WI38 (cell line): ENCODE results near the gene CAB39.
A peak's percentile ranks its signal among the peaks of the same experiment; 100 is the strongest.

Source experiments
- H3K4me3 ChIP-seq: 2 replicates; pipeline ENCODE4 v1.5.1; 2011; ENCODE audit warnings: low read depth, mild to moderate bottlenecking, control low read depth, low read length
- TF ChIP-seq, protein P1 (sequence below): IDR thresholded peaks from 2 replicates; pipeline ENCODE4 v1.5.1; 2012; ENCODE audit warnings: low read depth, mild to moderate bottlenecking, control low read depth, low read length

CAB39 gene

DNA sequence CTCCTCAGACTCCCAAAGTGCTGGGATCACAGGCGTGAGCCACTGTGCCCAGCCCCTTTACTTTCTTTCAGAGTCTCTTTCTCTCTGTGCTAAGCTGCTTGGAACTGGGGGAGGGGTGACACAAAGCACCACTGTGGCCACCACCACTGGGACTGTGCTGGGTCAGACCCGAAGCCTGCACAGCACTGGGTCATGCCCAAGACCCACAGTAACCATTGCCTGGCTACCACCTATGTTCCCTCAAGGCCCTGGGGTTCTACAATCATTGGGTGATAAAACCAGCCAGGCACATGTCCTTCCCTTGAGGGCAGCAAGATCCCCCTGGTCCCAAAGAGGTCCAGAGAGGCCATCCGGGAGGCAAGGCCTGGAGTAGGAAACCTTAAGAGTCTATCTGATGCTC lies 9.1 kb upstream of the CAB39 start:
- H3K4me3 ChIP-seq = no peak overlapping the region
- TF ChIP-seq, protein P1, sequence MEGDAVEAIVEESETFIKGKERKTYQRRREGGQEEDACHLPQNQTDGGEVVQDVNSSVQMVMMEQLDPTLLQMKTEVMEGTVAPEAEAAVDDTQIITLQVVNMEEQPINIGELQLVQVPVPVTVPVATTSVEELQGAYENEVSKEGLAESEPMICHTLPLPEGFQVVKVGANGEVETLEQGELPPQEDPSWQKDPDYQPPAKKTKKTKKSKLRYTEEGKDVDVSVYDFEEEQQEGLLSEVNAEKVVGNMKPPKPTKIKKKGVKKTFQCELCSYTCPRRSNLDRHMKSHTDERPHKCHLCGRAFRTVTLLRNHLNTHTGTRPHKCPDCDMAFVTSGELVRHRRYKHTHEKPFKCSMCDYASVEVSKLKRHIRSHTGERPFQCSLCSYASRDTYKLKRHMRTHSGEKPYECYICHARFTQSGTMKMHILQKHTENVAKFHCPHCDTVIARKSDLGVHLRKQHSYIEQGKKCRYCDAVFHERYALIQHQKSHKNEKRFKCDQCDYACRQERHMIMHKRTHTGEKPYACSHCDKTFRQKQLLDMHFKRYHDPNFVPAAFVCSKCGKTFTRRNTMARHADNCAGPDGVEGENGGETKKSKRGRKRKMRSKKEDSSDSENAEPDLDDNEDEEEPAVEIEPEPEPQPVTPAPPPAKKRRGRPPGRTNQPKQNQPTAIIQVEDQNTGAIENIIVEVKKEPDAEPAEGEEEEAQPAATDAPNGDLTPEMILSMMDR = no peak

DNA sequence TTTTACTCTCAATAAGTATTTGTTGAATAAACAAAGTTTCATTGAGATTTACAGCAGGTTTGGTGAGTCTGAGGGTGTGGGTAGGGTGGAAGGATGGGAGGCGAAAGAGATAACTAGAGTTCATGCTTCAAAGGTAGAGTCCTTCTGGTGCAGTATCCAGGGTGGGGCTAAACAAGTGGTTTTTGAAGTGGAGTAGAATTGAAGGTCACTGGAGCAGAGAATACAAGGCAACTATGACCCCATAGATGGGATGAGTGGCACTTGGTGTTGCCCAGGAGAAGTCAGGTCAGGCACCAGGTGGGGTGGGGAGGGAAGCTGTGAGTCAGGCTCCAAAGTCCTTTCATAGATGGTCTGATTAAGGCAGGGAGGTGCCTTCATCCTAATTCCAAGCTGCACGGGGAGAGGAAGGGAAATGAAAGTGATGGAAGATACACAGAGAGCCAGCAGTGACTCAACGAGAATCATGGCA lies 6.6 kb upstream of the CAB39 start:
- H3K4me3 ChIP-seq = no peak overlapping the region
- TF ChIP-seq, protein P1 = no peak

DNA sequence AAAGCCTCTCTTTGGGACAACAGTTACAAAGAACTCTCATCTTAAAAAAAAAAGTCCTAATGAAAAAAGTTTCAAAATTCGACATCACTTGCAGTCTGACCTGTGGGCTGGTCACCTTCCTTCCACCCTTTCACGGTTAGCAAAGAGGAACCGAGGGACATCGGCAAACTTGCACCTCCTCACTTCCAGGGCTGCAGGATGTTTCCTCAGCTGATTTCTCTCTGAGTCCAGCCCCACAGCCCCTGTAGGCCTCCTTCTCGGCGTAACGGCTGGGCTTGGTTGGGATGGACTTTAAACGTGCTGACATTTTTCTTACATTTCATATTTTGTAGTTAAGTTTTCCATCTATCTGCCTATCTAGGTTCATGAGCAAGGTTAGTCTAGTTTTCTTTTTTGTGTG lies 5.7 kb upstream of the CAB39 start:
- no peak overlapping the region for H3K4me3 ChIP-seq
- TF ChIP-seq, protein P1 = no peak

DNA sequence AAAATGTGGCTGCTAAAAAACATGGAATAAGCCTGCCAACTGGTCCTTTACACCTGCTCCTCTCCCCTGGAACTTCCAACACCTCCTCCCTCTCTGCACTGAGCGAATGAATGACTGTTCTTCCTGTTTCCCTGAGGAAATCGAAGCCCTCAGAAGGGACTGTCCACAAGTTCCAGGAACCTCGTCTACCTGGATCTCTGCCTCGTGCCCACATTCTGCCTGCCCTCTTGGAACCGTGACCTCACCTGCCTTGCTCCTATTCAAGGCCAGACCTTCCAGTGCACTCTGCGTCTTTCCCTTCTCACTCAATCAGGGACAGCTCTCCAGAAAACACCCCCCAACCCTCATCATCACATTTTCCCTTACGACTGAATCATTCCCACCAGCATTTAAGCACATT lies 4.4 kb upstream of the CAB39 start:
- TF ChIP-seq, protein P1 = no peak
- no peak overlapping the region for H3K4me3 ChIP-seq

DNA sequence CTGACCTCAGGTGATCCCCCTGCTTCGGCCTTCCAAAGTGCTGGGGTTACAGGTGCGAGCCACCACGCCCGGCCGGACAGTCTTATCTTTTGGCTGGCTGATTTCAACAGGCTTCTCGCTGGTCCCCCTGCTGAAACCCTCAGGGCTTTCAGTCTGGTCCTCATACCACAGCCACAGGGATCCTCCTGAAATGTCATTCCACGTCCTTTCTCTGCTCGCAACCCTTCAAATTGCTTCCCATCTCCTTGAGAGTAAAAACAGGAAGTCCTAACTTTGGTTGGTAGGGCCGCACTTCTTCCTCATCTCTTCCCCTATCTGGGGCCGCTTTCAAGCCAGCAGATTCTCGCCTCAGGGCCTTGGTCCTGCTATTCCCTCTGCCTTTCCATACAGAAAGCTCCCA lies 1.4 kb upstream of the CAB39 start:
- TF ChIP-seq, protein P1 = no peak
- no peak overlapping the region for H3K4me3 ChIP-seq

DNA sequence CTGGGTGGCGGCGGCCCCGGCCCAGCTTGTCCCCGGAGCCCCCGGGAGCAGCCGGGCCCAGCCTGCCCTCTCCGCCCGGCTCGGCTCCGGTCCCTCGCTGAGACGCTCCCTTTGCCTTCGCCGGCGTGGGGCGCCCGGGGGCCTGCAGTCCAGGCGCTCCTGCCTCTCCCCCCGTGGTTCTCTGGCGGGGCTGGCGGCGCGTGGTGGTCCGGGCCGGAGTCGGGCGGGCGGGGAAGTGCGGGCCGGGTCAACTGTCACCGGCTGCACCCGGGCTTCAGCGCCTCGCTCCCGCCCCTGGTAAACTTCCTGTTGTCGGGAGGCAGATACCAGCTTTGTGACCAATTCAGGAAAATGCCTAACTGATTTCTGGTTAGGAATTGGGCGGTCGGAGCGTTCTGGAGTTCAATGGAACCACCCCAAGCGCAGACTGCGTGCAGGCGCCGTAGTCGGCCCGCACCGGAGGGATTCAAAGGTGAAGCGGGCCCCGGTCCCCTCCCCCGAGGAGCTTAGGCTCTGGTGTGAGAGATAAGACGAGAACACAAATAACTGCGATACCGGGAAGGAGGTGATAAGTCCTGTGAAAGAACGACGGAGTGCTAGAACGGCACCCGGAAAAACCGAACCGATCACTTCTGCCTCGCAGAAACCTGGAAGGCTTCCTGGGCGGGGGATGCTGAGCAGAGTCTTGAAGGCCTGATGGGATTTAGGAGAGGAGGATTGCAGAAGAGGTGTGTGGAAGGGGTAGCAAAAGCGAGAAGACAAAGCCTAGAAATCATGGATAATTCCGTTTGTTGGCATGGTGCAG lies 891 bp downstream of the CAB39 start:
- H3K4me3 ChIP-seq = peak overlapping the region; percentile 95
- TF ChIP-seq, protein P1 = no peak

DNA sequence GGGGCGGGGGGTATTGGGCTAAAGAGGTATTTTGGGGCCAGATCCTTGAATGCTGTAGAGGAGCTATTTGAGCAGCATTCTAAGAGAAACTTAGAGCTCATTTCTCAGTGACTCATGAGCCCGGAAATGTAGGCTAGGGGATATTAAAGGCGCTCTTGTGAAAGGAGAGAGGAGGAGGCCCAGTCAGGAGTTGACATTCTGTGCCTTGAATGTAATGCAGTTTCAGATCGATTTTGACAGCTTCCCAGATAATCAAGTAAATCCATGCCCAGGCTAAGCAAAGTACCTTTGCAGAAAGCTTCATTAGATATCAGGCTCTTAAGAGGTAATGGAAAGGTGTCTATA lies 1.5 kb downstream of the CAB39 start:
- TF ChIP-seq, protein P1 = no peak
- peak overlapping the region; percentile 95 for H3K4me3 ChIP-seq
